SK-N-SH (cell line): ENCODE results near the gene DYRK1A. TPM values are rescaled to one million over a fixed set of nuclear protein-coding genes. Genes with fewer than 3 reads are reported as not detected.

ENCODE experiments used
- CTCF ChIA-PET: fragments of 300-600, 350-600 bp; formaldehyde crosslinking; extraction: SDS; loops from one replicate; lab custom pipeline; 2021; lab: Yijun Ruan, JAX
- POLR2A ChIA-PET: fragments of 350-600 bp; sonication (Branson Sonifier 250); formaldehyde crosslinking; extraction: SDS; loops from one replicate; lab custom pipeline; 2020; ENCODE audit warnings: antibody characterized with exemption, inconsistent platforms; lab: Yijun Ruan, JAX
- DNase-seq: peaks from one replicate; pipeline ENCODE4 v3.0.0; 2012
- H2AFZ ChIP-seq: fragments of 200-600 bp; sonication (generic); 2 replicates; pipeline ENCODE4 v1.8.1; 2016; ENCODE audit warnings: antibody characterized with exemption, mild to moderate bottlenecking, low read depth
- H3F3A ChIP-seq: fragments of 200-600 bp; sonication (generic); replicated peaks from 2 replicates; pipeline ENCODE3; 2016; ENCODE audit warnings: antibody characterized with exemption, mild to moderate bottlenecking; ENCODE audit not compliant: insufficient read depth
- H3K27ac ChIP-seq, 2 experiments: fragments of 200-500 bp in 1 of 2; fragments of 200-600 bp in 1 of 2; sonication (Bioruptor generic) in 1 of 2; sonication (generic), shearing (Covaris generic) in 1 of 2; 2 replicates each; pipeline versions ENCODE4 v1.5.1 to v1.6.1; 2014 to 2016; ENCODE audit warnings: low read depth in 2 of 2, inconsistent platforms in 1 of 2, low read length in 1 of 2, mild to moderate bottlenecking in 1 of 2, mixed read lengths in 1 of 2
- H3K27me3 ChIP-seq: fragments of 200-600 bp; sonication (generic), shearing (Covaris generic); 2 replicates; pipeline ENCODE4 v1.6.1; 2016; ENCODE audit warnings: mixed run types; ENCODE audit not compliant: insufficient read depth
- H3K36me3 ChIP-seq, 2 experiments: fragments of 200-500 bp in 1 of 2; fragments of 200-600 bp in 1 of 2; sonication (Bioruptor generic) in 1 of 2; sonication (generic) in 1 of 2; replicated peaks in 1 of 2; 2 replicates each; pipeline versions ENCODE3 to v1.5.1; 2014 to 2016; ENCODE audit warnings: low read length in 1 of 2, mild to moderate bottlenecking in 1 of 2; ENCODE audit not compliant: insufficient read depth in 2 of 2, control insufficient read depth in 1 of 2
- H3K4me1 ChIP-seq, 2 experiments: fragments of 200-500 bp in 1 of 2; fragments of 200-600 bp in 1 of 2; sonication (Bioruptor generic) in 1 of 2; sonication (generic), shearing (Covaris generic) in 1 of 2; 2 replicates each; pipeline versions ENCODE4 v1.5.1 to v1.6.1; 2014 to 2016; ENCODE audit warnings: low read depth in 1 of 2, low read length in 1 of 2, mixed run types in 1 of 2; ENCODE audit not compliant: insufficient read depth in 2 of 2, control insufficient read depth in 1 of 2
- H3K4me2 ChIP-seq: fragments of 200-600 bp; sonication (generic), shearing (Covaris generic); 2 replicates; pipeline ENCODE4 v1.6.1; 2017; ENCODE audit warnings: mixed run types
- H3K4me3 ChIP-seq, 2 experiments: fragments of 200-500 bp in 1 of 2; fragments of 200-600 bp in 1 of 2; sonication (Bioruptor generic) in 1 of 2; sonication (generic), shearing (Covaris generic) in 1 of 2; 2 replicates each; pipeline versions ENCODE4 v1.5.1 to v1.8.1; 2014 to 2016; ENCODE audit warnings: low read depth in 2 of 2, inconsistent platforms in 1 of 2, low read length in 1 of 2, mild to moderate bottlenecking in 1 of 2, mixed read lengths in 1 of 2, moderate library complexity in 1 of 2
- H3K79me2 ChIP-seq: fragments of 200-600 bp; sonication (generic); 2 replicates; pipeline ENCODE4 v1.8.1; 2017; ENCODE audit warnings: mild to moderate bottlenecking; ENCODE audit not compliant: insufficient read depth
- H3K9ac ChIP-seq: fragments of 200-600 bp; sonication (generic); 2 replicates; pipeline ENCODE4 v1.6.1; 2017; ENCODE audit warnings: mixed run types
- H3K9me2 ChIP-seq: fragments of 200-600 bp; sonication (generic); 2 replicates; pipeline ENCODE4 v1.6.1; 2017; ENCODE audit warnings: mixed run types
- H3K9me3 ChIP-seq: fragments of 200-600 bp; sonication (generic); 2 replicates; pipeline ENCODE4 v1.6.1; 2017; ENCODE audit warnings: mixed run types, mild to moderate bottlenecking, moderate library complexity
- H4K20me1 ChIP-seq: fragments of 200-600 bp; sonication (generic); 2 replicates; pipeline ENCODE4 v1.6.1; 2017; ENCODE audit warnings: mild to moderate bottlenecking, mixed run types; ENCODE audit not compliant: insufficient read depth
- EZH2phosphoT487 ChIP-seq: fragments of 200-600 bp; sonication (generic); IDR thresholded peaks from 2 replicates; pipeline ENCODE4 v1.6.1; 2017; ENCODE audit warnings: low read depth, mixed run types, mild to moderate bottlenecking, antibody characterized with exemption, moderate library complexity, borderline replicate concordance
- FOSL2 ChIP-seq: IDR thresholded peaks from 2 replicates; pipeline ENCODE4 v1.4.0; 2012; ENCODE audit warnings: low read depth, mild to moderate bottlenecking, moderate library complexity, borderline replicate concordance
- FOXJ3 ChIP-seq: sonication (generic); formaldehyde crosslinking; IDR thresholded peaks from 2 replicates; pipeline ENCODE4 v1.5.1; 2020; ENCODE audit warnings: mild to moderate bottlenecking, missing genetic modification reagents
- FOXM1 ChIP-seq: IDR thresholded peaks from 2 replicates; pipeline ENCODE4 v1.4.0; 2012; ENCODE audit warnings: low read depth, mild to moderate bottlenecking
- GATA2 ChIP-seq: sonication (generic); formaldehyde crosslinking; IDR thresholded peaks from 2 replicates; pipeline ENCODE4 v1.5.0; 2020; ENCODE audit warnings: mild to moderate bottlenecking, missing genetic modification reagents
- MEF2A ChIP-seq: IDR thresholded peaks from 2 replicates; pipeline ENCODE4 v1.4.0; 2012; ENCODE audit warnings: low read depth, borderline replicate concordance
- POLR2AphosphoS5 ChIP-seq: IDR thresholded peaks from 2 replicates; pipeline ENCODE4 v1.6.1; 2012; ENCODE audit warnings: low read depth, low read length
- RAD21 ChIP-seq: IDR thresholded peaks from 2 replicates; pipeline ENCODE4 v1.6.1; 2012; ENCODE audit warnings: mild to moderate bottlenecking, low read length
- RFX5 ChIP-seq: IDR thresholded peaks from 2 replicates; pipeline ENCODE4 v1.6.1; 2012; ENCODE audit warnings: mild to moderate bottlenecking, improper control_type of control experiment, low read length
- RXRA ChIP-seq: IDR thresholded peaks from 2 replicates; pipeline ENCODE4 v1.4.0; 2012; ENCODE audit warnings: low read depth, mild to moderate bottlenecking, borderline replicate concordance
- SIN3A ChIP-seq: IDR thresholded peaks from 2 replicates; pipeline ENCODE4 v1.6.1; 2012; ENCODE audit warnings: low read depth, mild to moderate bottlenecking, low read length, moderate library complexity, borderline replicate concordance
- SMC3 ChIP-seq: IDR thresholded peaks from 2 replicates; pipeline ENCODE4 v1.6.1; 2012; ENCODE audit warnings: low read depth, low read length, improper control_type of control experiment
- TCF12 ChIP-seq: IDR thresholded peaks from 2 replicates; pipeline ENCODE4 v1.4.0; 2012
- USF1 ChIP-seq: IDR thresholded peaks from 2 replicates; pipeline ENCODE4 v1.4.0; 2012; ENCODE audit warnings: low read depth, borderline replicate concordance
- YY1 ChIP-seq: IDR thresholded peaks from 2 replicates; pipeline ENCODE4 v1.4.0; 2012; ENCODE audit warnings: low read depth, mild to moderate bottlenecking
- WGBS: methylation state at CpG from one replicate; pipeline ENCODE4 v1.1.6; 2017; ENCODE audit warnings: low lambda C conversion rate; 5-methylcytosine and 5-hydroxymethylcytosine counted together
- polyA plus RNA-seq, 3 experiments: library from polyadenylated mRNA; depleted of rRNA; stranded (reverse); fragments of >200 nt; gene quantifications; 2 replicates each; pipeline ENCODE4 v1.2.3, GENCODE V29; 2012
- TF ChIP-seq, protein P1 (sequence below): IDR thresholded peaks from 2 replicates; pipeline ENCODE4 v1.4.0; 2012; ENCODE audit warnings: low read depth, borderline replicate concordance
- TF ChIP-seq, protein P2 (sequence below): IDR thresholded peaks from 2 replicates; pipeline ENCODE4; 2012
- TF ChIP-seq, protein P3 (sequence below): IDR thresholded peaks from 2 replicates; pipeline ENCODE4 v1.6.1; 2012; ENCODE audit warnings: mild to moderate bottlenecking, low read depth, low read length, moderate library complexity
- TF ChIP-seq, protein P4 (sequence below): fragments of 150-350 bp; IDR thresholded peaks from 2 replicates; pipeline ENCODE4 v1.6.1; 2016; ENCODE audit warnings: mild to moderate bottlenecking, low read depth, low read length

Gene DYRK1A
- polyA plus RNA-seq, 1 of the 3 experiments (the other 2 are of a cell fraction) = 19.3 TPM

DNA sequence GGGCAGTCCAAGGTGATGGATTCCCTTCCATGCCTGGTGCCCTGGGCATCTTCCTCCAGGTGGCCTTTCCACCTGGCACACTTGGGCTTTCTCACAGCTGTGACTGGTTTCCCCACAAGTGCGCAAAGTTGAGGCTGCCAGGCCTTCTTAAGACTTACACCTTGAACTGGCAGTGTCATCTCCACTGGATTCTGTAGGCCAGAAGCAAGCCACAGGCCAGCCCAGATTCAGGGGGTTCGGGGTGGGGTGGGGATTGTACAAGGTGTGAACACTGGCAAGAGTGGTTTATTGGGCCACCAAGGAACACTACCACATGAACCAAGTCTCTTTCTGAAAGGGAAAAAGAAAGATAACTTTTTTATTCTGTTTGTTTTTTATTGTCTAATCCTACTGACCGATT, 27.2 kb downstream of the DYRK1A start:
- CTCF ChIA-PET = no interaction called here
- H2AFZ ChIP-seq = no peak overlapping the region
- no peaks in the 10 kb centered on the region for H3K27me3 ChIP-seq
- no peak overlapping the region for H3K4me2 ChIP-seq
- DNase-seq = no peak
- H3K9me3 ChIP-seq = no peaks in the 10 kb centered on the region
- H4K20me1 ChIP-seq = peaks cover 95% of the 10 kb centered on the region
- POLR2A ChIA-PET = no interaction called here
- peaks cover 99% of the 10 kb centered on the region for H3K79me2 ChIP-seq
- peaks cover 0 to 6% of the 10 kb centered on the region in 2 experiments; a peak in 1 of 4 replicates for H3K4me1 ChIP-seq
- H3K4me3 ChIP-seq = no peak overlapping the region
- no peaks in the 10 kb centered on the region for H3K9me2 ChIP-seq
- no peak overlapping the region for H3K9ac ChIP-seq
- WGBS = 90% methylated on average over 3 of the region's 3 CpGs
- TF ChIP-seq USF1 (no peak), TCF12 (no peak), SMC3 (no peak), RFX5 (no peak), YY1 (no peak), FOXJ3 (CRISPR knock-in tag) (no peak), RXRA (no peak), RAD21 (no peak), EZH2phosphoT487 (no peak), FOXM1 (no peak), GATA2 (no peak), POLR2AphosphoS5 (no peak), MEF2A (no peak), FOSL2 (no peak), SIN3A (no peak)
- TF ChIP-seq, protein P1, sequence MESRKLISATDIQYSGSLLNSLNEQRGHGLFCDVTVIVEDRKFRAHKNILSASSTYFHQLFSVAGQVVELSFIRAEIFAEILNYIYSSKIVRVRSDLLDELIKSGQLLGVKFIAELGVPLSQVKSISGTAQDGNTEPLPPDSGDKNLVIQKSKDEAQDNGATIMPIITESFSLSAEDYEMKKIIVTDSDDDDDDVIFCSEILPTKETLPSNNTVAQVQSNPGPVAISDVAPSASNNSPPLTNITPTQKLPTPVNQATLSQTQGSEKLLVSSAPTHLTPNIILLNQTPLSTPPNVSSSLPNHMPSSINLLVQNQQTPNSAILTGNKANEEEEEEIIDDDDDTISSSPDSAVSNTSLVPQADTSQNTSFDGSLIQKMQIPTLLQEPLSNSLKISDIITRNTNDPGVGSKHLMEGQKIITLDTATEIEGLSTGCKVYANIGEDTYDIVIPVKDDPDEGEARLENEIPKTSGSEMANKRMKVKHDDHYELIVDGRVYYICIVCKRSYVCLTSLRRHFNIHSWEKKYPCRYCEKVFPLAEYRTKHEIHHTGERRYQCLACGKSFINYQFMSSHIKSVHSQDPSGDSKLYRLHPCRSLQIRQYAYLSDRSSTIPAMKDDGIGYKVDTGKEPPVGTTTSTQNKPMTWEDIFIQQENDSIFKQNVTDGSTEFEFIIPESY = no peak
- TF ChIP-seq, protein P2, sequence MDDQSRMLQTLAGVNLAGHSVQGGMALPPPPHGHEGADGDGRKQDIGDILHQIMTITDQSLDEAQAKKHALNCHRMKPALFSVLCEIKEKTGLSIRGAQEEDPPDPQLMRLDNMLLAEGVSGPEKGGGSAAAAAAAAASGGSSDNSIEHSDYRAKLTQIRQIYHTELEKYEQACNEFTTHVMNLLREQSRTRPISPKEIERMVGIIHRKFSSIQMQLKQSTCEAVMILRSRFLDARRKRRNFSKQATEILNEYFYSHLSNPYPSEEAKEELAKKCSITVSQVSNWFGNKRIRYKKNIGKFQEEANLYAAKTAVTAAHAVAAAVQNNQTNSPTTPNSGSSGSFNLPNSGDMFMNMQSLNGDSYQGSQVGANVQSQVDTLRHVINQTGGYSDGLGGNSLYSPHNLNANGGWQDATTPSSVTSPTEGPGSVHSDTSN = no peak
- TF ChIP-seq, protein P3, sequence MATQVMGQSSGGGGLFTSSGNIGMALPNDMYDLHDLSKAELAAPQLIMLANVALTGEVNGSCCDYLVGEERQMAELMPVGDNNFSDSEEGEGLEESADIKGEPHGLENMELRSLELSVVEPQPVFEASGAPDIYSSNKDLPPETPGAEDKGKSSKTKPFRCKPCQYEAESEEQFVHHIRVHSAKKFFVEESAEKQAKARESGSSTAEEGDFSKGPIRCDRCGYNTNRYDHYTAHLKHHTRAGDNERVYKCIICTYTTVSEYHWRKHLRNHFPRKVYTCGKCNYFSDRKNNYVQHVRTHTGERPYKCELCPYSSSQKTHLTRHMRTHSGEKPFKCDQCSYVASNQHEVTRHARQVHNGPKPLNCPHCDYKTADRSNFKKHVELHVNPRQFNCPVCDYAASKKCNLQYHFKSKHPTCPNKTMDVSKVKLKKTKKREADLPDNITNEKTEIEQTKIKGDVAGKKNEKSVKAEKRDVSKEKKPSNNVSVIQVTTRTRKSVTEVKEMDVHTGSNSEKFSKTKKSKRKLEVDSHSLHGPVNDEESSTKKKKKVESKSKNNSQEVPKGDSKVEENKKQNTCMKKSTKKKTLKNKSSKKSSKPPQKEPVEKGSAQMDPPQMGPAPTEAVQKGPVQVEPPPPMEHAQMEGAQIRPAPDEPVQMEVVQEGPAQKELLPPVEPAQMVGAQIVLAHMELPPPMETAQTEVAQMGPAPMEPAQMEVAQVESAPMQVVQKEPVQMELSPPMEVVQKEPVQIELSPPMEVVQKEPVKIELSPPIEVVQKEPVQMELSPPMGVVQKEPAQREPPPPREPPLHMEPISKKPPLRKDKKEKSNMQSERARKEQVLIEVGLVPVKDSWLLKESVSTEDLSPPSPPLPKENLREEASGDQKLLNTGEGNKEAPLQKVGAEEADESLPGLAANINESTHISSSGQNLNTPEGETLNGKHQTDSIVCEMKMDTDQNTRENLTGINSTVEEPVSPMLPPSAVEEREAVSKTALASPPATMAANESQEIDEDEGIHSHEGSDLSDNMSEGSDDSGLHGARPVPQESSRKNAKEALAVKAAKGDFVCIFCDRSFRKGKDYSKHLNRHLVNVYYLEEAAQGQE = no peak
- TF ChIP-seq, protein P4, sequence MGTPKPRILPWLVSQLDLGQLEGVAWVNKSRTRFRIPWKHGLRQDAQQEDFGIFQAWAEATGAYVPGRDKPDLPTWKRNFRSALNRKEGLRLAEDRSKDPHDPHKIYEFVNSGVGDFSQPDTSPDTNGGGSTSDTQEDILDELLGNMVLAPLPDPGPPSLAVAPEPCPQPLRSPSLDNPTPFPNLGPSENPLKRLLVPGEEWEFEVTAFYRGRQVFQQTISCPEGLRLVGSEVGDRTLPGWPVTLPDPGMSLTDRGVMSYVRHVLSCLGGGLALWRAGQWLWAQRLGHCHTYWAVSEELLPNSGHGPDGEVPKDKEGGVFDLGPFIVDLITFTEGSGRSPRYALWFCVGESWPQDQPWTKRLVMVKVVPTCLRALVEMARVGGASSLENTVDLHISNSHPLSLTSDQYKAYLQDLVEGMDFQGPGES = no peak
- H3K27ac ChIP-seq = no peak overlapping the region
- H3F3A ChIP-seq = peaks cover 4% of the 10 kb centered on the region
- H3K36me3 ChIP-seq = peaks cover 0 to 7% of the 10 kb centered on the region in 2 experiments
